NCI-H146 (cell line): Measurements from ENCODE around the gene RAB5A.
"Not testable (repeated sequence)": the region's sequence is repeated elsewhere in the genome, so short reads cannot be mapped to it uniquely, and the experiment has no call there.

Experiments used
- DNase-seq: peaks from one replicate; lab custom pipeline; 2025; lab: John Stamatoyannopoulos, UW

RAB5A gene

DNA sequence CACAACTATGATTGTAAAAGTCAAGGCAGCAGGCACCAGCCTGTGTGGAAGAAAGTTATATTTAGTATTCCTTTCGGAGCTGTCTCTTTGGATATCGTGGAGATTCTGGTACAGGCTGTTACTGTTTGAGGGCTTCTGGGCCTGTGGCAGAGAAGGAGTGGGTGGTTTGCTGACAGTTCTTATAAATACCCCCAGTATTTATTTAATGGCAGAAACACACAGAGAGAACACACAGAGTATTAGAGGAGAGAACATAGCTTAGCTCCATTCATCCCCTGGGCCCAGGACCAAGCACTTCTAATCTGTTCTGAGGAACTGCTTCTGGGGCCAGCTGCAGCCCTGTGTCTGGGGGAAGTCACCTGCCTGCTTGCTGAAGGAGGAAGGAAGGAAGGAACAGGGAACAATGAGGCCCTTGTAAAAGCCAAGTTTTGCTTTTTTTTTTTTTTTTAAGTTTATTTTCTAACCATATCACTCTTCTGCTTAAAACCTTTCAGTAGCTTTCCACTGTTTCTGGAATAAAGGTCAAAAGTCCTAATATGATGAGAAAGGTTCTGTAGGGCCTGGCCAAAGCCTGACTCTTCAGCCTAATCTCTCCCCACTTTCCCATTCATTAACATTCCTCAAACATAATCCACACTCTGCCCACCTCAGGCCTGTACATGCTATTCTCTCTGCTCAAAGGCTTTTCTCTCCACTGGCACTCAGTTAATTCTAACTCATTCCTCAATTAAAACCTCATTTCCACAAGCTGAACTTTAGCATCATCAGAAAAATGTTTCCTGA is 76.9 kb downstream of the RAB5A start:
- DNase-seq: no peak

DNA sequence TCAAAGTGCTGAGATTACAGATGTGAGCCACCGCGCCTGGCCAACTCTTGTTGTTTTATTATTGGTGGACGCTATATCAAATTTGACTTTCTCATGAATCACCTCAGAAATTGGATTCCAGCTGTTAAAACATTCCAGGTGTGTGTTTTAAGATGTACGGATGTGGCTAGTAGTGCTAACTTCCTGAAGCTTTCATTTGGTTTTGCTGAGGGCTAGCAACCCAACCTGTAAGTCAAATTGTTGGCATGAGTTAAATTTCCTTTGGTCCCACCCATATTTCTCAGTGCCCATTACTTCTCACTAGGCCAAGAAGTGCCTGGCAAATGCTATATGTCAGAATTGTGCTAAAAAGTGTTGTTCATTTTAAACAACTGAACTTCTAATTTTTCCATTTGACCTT is 80.2 kb downstream of the RAB5A start:
- DNase-seq: no peak

DNA sequence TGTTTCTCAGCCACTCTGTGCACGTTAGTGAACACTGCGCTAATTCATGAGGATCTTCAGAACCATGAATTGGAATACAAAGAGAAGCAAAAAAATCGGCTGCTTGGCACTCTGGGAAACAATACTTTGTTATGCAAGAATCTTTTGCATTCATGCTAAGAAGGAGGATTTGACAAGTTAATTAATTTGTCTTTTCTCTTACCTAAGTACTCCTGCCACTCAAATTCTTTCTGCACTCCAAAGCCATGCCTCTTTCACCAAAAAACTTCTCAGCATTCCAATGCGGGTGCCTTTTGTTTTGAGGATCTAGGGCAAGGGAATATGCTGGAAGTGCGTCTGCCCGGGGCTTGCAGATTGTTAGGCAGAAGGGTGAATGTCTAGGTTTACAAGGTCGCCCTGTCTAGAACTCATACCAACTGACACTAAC is 82.0 kb downstream of the RAB5A start:
- no peak for DNase-seq

DNA sequence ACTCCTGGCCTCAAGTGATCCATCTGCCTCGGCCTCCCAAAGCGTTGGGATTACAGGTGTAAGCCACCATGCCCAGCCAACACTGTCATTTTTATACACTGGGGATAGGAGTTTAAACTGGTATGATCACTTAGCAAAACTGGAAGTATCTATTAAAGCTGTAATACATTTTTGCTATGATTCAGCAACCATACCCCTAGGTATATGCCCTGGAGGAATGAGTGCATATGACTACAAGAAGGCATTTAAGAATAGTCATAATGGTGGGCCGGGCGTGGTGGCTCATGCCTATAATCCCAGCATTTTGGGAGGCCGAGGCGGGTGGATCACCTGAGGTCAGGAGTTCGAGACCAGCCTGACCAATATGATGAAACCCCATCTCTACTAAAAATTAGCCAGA is 85.0 kb downstream of the RAB5A start:
- not testable (repeated sequence) for DNase-seq
